Loucy (cell line): Measurements from ENCODE around the gene ALDOA.
"Not testable (repeated sequence)": the region's sequence is repeated elsewhere in the genome, so short reads cannot be mapped to it uniquely, and the experiment has no call there.

ENCODE experiments used
- H2AFZ ChIP-seq: fragments of 200-600 bp; sonication (generic); 2 replicates; pipeline ENCODE4 v1.6.0; 2016; ENCODE audit warnings: antibody characterized with exemption, mild to moderate bottlenecking, low read length, moderate library complexity
- H3F3A ChIP-seq: fragments of 200-600 bp; 2 replicates; pipeline ENCODE4 v1.6.0; 2016; ENCODE audit warnings: antibody characterized with exemption, low read depth, mild to moderate bottlenecking
- H3K27me3 ChIP-seq: fragments of 200-600 bp; sonication (generic); 2 replicates; pipeline ENCODE4 v1.6.1; 2014; ENCODE audit warnings: low read length, mild to moderate bottlenecking; ENCODE audit not compliant: insufficient read depth, poor library complexity, severe bottlenecking
- H3K36me3 ChIP-seq: fragments of 200-600 bp; sonication (generic); 2 replicates; pipeline ENCODE4 v1.6.1; 2016; ENCODE audit warnings: low read length; ENCODE audit not compliant: insufficient read depth
- H3K4me1 ChIP-seq: fragments of 200-600 bp; sonication (generic); 2 replicates; pipeline ENCODE4 v1.5.1; 2014; ENCODE audit warnings: low read length, mild to moderate bottlenecking; ENCODE audit not compliant: insufficient read depth, poor library complexity, severe bottlenecking
- H3K4me2 ChIP-seq: fragments of 200-600 bp; sonication (generic); 2 replicates; pipeline ENCODE4 v1.6.0; 2014; ENCODE audit warnings: antibody characterized with exemption, low read length, low read depth, mild to moderate bottlenecking; ENCODE audit not compliant: poor library complexity, severe bottlenecking
- H3K4me3 ChIP-seq: fragments of 200-600 bp; sonication (generic); 2 replicates; pipeline ENCODE4 v1.5.1; 2014; ENCODE audit warnings: low read length, mild to moderate bottlenecking, mixed read lengths; ENCODE audit not compliant: poor library complexity, severe bottlenecking
- H3K79me2 ChIP-seq: fragments of 200-600 bp; sonication (generic); 2 replicates; pipeline ENCODE4 v1.6.1; 2014; ENCODE audit warnings: low read length; ENCODE audit not compliant: insufficient read depth
- H3K9ac ChIP-seq: fragments of 200-600 bp; sonication (generic); 2 replicates; pipeline ENCODE4 v1.6.0; 2014; ENCODE audit warnings: mild to moderate bottlenecking, low read depth, low read length, moderate library complexity; ENCODE audit not compliant: poor library complexity, severe bottlenecking
- H3K9me2 ChIP-seq: fragments of 200-600 bp; sonication (generic); replicated peaks from 2 replicates; pipeline ENCODE4 v1.6.1; 2016; ENCODE audit warnings: low read depth, low read length, mixed read lengths
- H3K9me3 ChIP-seq: fragments of 200-600 bp; sonication (generic); 2 replicates; pipeline ENCODE4 v1.6.1; 2014; ENCODE audit warnings: mild to moderate bottlenecking, antibody characterized with exemption, low read length, low read depth; ENCODE audit not compliant: insufficient read depth
- H4K20me1 ChIP-seq: fragments of 200-600 bp; sonication (generic); 2 replicates; pipeline ENCODE4 v1.6.0; 2014; ENCODE audit warnings: antibody characterized with exemption, low read length, mild to moderate bottlenecking; ENCODE audit not compliant: insufficient read depth, poor library complexity, severe bottlenecking
- EZH2phosphoT487 ChIP-seq: fragments of 200-600 bp; IDR thresholded peaks from 2 replicates; pipeline ENCODE4 v1.6.1; 2018; ENCODE audit warnings: antibody characterized with exemption, mild to moderate bottlenecking, moderate library complexity, borderline replicate concordance
- TF ChIP-seq, protein P1 (sequence below): fragments of 200-600 bp; sonication (generic); conservative IDR thresholded peaks from 2 replicates; pipeline ENCODE4 v1.5.1; 2014; ENCODE audit warnings: mild to moderate bottlenecking, antibody characterized with exemption, low read length

Gene ALDOA

DNA sequence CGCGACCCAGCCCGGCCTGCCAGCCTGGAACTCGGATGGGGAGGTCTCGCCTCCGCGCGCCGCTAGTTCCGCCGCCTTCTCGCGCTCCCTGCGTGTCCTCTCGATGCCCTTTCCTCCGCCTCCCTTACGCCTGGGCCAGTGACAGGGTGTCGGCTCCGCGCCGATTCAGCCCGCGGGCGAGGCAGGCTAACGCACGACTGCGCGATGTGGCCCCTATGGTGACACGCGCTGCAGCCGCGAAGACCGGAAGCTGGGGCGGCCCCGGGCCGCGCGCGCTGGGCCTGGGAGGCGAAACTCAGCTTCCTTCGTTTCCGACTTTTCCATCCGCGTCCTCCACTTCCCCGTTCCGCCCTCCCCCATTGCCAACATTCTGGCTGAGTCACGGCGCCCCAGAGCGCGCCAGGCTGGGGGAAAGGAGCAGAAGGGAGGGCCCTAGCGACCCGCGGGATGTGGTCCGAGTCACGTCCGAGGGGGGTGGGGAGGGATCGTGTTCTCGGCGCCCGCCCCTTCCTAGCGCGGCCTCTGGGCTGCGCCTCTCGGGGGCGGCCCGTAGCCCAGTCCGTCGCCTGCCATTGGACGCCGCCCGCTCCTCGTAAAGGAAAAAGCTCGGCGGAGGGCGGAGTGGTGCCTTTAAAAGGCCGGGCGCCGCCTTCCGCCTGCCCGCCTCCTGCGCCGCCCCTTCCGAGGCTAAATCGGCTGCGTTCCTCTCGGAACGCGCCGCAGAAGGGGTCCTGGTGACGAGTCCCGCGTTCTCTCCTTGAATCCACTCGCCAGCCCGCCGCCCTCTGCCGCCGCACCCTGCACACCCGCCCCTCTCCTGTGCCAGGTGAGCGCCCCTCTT is at the start of gene ALDOA:
Gene ALDOA, plus strand, starts transcription at position 659 of the 841 bp plus-strand sequence. CDS start 1,138 bp downstream, outside the sequence.
- TF ChIP-seq, protein P1, sequence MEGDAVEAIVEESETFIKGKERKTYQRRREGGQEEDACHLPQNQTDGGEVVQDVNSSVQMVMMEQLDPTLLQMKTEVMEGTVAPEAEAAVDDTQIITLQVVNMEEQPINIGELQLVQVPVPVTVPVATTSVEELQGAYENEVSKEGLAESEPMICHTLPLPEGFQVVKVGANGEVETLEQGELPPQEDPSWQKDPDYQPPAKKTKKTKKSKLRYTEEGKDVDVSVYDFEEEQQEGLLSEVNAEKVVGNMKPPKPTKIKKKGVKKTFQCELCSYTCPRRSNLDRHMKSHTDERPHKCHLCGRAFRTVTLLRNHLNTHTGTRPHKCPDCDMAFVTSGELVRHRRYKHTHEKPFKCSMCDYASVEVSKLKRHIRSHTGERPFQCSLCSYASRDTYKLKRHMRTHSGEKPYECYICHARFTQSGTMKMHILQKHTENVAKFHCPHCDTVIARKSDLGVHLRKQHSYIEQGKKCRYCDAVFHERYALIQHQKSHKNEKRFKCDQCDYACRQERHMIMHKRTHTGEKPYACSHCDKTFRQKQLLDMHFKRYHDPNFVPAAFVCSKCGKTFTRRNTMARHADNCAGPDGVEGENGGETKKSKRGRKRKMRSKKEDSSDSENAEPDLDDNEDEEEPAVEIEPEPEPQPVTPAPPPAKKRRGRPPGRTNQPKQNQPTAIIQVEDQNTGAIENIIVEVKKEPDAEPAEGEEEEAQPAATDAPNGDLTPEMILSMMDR = no peak
- no peak for TF ChIP-seq EZH2phosphoT487
- peak within 1 kb of the TSS; percentile 97 for H3K4me2 ChIP-seq
- H3K4me3 ChIP-seq = peak within 1 kb of the TSS; percentile 84
- H3F3A ChIP-seq = no peaks in the 10 kb centered on the region
- peak within 1 kb of the TSS; percentile 60; the same call in 1 of the 2 replicates for H2AFZ ChIP-seq
- peaks cover 69% of the 10 kb centered on the region for H3K79me2 ChIP-seq
- peaks cover 6% of the 10 kb centered on the region for H3K27me3 ChIP-seq
- H3K4me1 ChIP-seq = peaks cover 44% of the 10 kb centered on the region
- H3K9me3 ChIP-seq = no peaks in the 10 kb centered on the region
- H3K9me2 ChIP-seq = no peaks in the 10 kb centered on the region
- peaks cover 45% of the 10 kb centered on the region for H4K20me1 ChIP-seq
- H3K36me3 ChIP-seq = peaks cover 43% of the 10 kb centered on the region
- H3K9ac ChIP-seq = peak within 1 kb of the TSS; percentile 99

DNA sequence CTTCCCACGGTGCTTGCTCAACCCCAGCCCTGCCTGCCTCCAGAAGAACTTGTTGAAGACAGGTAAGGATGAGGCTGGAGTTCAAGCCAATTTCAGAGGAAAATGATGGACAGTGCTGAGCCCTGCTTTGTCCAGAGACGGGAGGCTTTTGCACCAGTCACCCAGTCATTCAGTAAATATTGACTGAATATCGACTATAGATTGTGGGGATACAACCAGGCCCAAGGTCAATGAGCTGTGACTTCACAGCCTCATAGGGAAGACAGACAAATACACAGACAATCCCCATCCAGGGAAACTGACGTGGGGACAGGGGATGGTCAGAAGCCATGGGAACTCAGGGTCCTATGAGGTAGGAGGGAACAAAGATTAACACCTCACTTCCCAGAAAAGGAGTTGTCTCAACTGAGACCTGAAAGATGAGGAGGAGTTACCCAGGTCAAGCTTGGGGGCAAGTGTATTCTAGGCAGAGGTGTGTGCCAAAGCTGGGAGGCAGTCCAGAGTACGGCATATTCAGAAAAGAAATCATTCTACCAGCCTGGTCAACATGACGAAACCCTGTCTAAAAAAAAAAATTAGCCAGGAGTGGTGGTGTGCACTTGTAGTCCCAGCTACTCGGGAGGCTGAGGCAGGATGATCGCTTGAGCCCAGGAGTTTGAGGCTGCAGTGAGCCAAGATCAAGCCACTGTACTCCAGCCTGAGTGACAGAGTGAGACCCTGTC is 48.8 kb upstream of the ALDOA start:
- no peaks in the 10 kb centered on the region for H3K9me2 ChIP-seq
- H3K4me1 ChIP-seq = peaks cover 4% of the 10 kb centered on the region
- H3K79me2 ChIP-seq = no peaks in the 10 kb centered on the region
- no peak overlapping the region for H3K4me2 ChIP-seq
- H3F3A ChIP-seq = no peaks in the 10 kb centered on the region
- TF ChIP-seq, protein P1 = no peak
- TF ChIP-seq EZH2phosphoT487 = no peak
- no peak overlapping the region for H2AFZ ChIP-seq
- H3K9me3 ChIP-seq = no peaks in the 10 kb centered on the region
- no peaks in the 10 kb centered on the region for H4K20me1 ChIP-seq
- no peak overlapping the region for H3K9ac ChIP-seq
- no peaks in the 10 kb centered on the region for H3K27me3 ChIP-seq
- H3K36me3 ChIP-seq = no peaks in the 10 kb centered on the region
- H3K4me3 ChIP-seq = no peak overlapping the region

DNA sequence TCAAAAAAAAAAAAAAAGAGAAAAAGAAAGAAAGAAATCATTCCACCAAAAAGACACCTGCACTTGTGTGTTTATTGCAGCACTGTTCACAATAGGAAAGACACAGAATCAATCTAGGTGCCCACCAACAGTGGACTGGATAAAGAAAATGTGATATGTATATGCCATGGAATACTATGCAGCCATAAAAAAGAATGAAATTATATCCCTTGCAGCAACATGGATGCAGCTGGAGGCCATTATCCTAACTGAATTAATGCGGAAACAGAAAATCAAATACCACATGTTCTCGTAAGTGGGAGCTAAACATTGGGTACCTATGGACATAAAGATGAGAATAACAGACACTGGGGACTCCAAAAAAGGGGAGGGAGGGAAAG is 48.3 kb upstream of the ALDOA start:
- TF ChIP-seq, protein P1 = no peak
- no peak for TF ChIP-seq EZH2phosphoT487
- no peak overlapping the region for H3K4me3 ChIP-seq
- no peak overlapping the region for H2AFZ ChIP-seq
- H3K4me2 ChIP-seq = no peak overlapping the region
- peaks cover 4% of the 10 kb centered on the region for H3K4me1 ChIP-seq
- no peak overlapping the region for H3K9ac ChIP-seq
- H3K9me3 ChIP-seq = no peaks in the 10 kb centered on the region
- no peaks in the 10 kb centered on the region for H3K9me2 ChIP-seq
- H3F3A ChIP-seq = no peaks in the 10 kb centered on the region
- no peaks in the 10 kb centered on the region for H3K36me3 ChIP-seq
- no peaks in the 10 kb centered on the region for H3K79me2 ChIP-seq
- no peaks in the 10 kb centered on the region for H3K27me3 ChIP-seq
- no peaks in the 10 kb centered on the region for H4K20me1 ChIP-seq

DNA sequence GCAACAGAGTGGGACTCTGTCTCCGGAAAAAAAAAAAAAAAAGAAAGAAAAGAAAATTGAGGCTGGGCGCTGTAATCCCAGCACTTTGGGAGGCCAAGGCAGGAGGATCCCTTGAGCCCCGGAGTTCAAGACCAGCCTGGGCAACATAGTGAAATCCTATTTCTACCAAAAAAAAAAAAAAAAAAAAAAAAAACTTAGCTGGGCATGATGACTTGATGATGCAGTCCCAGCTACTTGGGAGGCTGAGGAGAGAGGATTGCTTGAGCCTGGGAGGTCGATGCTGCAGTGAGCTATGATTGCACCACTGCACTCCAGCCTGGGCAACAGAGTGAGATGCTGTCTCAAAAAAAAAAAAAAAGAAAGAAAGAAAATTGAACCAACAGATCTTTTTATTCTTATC is 47.6 kb upstream of the ALDOA start:
- not testable (repeated sequence) for H3K9ac ChIP-seq, H3K9me3 ChIP-seq, H3K4me2 ChIP-seq, H2AFZ ChIP-seq, H3K4me1 ChIP-seq, H3F3A ChIP-seq, H3K4me3 ChIP-seq, H3K36me3 ChIP-seq, H3K79me2 ChIP-seq, H3K9me2 ChIP-seq, H4K20me1 ChIP-seq, H3K27me3 ChIP-seq
